HG03571 (cell line): ENCODE data around the gene BCL2.
A peak's percentile ranks its signal among the peaks of the same experiment; 100 is the strongest.

ENCODE experiments used
- ATAC-seq: cut with Tn5 transposase; IDR thresholded peaks from one replicate; pipeline ENCODE4 v1.9.1; 2021; ENCODE audit not compliant: unreplicated experiment

BCL2 gene

DNA sequence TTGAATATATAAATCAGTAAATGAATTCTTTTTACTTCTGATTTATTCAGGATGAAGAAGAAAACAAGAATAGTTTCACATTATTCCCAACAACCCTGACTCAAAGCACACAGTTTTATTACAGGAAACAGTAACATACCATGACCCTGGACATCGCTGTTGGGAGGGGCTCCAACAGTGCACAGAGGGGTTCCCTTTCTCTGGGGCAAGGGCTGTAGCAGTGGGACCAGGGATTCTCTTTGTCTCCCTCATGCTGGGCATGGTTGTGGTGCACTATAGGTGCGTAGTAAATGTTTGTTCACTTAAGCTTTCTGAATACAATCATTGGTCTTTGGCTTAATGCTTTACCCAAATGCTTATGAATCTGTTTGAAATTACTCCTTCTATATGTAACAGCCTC lies 189.4 kb downstream of the BCL2 start:
- no peak for ATAC-seq

DNA sequence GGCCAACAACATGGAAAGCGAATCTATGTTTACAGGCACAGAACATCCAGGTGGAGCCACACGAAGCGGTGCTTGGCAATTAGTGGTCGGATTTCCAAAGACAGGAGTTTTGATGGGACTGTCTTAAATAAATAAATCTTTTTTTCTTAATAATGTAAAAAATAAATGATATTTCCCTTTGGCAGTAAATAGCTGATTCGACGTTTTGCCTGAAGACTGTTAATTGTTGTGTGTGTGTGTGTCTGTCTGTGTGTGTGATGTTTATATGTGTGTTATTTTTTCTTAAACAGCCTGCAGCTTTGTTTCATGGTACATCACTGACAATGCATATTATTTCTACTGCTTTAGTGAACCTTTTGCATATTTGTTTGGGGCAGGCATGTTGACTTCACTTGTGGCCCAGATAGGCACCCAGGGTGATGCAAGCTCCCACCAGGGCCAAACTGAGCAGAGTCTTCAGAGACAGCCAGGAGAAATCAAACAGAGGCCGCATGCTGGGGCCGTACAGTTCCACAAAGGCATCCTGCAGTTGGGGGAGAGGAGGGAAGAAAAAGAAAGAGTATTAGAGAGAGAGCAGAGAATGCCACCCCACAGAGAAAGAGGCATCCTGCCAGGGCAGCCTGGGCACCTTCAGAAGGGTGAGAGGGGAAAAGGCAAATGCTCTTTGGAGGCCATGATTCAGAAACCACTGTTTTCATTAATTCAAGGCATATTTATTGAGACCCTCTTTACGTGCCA lies 191.2 kb downstream of the BCL2 start:
- no peak for ATAC-seq

DNA sequence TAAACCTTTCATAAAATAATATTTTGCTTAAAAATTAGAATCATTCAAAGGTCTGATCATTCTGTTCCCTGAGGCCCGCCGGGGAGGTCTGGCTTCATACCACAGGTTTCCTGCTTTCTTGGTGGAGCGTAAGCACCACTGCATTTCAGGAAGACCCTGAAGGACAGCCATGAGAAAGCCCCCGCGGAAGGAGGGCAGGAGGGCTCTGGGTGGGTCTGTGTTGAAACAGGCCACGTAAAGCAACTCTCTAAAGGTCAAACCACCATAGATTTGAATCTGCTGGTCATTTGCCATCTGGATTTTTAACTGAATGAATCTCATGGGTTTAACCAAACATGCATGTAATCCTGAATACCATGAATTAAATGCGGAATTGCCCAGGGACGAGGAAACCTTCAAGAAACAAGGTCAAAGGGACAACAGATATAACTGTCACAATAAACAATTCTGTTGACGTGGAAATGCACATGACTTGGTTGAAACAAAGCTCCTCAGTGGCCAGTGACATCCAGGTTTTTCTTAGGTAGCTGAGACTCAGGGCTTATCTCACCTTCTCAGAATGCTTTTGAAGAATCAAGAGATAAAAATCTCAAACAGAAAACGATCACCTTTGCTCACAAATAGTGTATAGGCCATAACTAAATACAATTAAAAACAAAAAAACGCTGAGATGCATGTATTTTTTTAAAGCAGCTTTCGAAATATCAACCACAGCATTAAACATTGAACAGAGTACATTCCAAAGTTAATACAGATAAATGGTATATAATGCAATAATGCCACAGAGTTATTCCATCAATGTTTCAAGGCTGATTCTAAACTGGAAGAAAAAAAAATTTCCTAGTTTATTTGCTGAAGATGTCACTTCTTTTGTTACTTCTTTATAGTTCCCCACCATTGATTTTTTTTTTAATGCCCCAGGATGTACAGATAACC lies 193.2 kb downstream of the BCL2 start:
- no peak for ATAC-seq

DNA sequence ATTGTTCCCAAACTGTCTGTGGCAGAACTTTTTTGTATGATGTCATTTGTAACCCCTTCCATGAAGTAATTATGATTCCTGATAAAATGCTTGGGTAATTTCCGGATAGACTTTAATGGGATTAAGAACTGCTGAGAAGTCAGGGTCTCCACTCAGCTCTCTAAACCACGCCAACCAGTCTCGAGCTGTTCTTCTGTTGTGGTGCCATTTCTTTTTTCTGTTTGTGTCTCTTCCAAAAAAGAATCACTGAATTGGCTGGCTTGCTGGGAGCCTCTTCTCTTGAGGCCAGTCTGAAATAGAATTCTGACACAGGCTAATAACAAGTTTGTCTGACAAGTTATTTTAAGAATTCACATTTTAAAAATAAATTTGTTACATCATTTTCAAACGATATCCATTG lies 198.9 kb downstream of the BCL2 start:
- no peak for ATAC-seq

DNA sequence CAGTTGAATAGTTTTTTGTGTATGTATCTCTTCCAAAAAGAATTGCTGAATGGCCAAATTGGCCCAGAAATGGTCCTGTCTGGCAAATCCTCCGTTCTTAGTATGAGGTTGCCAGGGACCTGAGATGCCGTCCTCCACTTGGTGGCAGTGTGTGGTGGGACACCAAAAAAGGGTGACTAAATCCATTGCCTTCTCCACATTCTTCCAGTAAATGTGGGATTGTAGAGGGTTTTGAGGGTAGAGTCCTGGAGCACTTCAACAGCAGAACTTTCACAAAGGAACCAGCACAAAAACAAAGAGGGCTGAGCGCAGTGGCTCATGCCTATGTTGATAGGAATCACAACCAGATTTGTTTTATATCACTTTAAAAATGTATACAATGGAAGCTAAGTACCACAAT lies 199.9 kb downstream of the BCL2 start:
- no peak for ATAC-seq

DNA sequence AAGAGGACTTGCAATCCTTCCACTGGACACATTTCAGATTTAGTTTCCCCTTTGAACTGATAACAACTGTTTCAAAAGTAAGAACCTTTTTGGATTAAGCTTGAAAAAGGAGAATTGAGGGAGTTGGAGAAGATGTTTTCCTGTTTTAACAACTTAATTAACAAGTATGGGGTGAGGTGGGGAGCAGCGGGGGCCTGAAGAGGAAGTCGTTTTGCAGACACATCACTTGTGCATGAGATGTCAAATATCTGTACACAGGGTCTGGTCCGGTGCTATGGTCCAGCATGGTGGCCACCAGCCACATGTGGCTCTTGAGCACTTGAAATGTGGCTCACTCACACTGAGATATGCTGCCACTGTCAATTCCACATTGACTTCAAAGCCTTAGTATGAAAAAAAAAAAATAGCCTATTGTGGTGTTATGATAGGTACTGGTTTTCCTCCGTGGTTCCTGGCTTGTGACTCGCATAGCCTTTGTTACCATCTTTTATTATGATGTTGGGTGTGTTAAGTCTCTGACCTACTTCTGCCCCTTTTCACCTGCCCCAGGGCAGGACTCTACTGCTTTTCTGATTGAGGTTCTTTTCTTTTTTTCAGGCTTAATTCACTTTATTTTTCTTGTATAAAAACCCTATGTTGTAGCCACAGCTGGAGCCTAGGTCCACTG lies 205.5 kb downstream of the BCL2 start:
- ATAC-seq: no peak

DNA sequence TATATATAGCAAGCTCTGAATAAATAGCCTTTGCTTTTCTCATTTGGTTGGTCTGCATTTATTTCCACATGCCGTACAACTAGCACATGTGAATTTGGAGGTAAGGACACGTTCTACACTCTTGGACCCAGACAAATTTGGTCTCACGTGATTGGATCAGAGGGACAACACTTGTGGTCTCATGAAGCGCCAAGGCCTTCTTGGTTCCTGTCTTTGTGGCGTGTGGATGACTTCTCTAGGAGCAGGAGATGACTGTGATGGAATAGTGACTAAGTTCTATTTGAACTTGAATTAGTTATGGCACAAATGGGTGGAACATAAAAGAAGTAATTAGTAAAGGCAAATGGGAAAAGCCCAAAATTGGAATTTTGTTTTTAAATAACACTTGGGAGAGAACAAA lies 206.9 kb downstream of the BCL2 start:
- no peak for ATAC-seq

DNA sequence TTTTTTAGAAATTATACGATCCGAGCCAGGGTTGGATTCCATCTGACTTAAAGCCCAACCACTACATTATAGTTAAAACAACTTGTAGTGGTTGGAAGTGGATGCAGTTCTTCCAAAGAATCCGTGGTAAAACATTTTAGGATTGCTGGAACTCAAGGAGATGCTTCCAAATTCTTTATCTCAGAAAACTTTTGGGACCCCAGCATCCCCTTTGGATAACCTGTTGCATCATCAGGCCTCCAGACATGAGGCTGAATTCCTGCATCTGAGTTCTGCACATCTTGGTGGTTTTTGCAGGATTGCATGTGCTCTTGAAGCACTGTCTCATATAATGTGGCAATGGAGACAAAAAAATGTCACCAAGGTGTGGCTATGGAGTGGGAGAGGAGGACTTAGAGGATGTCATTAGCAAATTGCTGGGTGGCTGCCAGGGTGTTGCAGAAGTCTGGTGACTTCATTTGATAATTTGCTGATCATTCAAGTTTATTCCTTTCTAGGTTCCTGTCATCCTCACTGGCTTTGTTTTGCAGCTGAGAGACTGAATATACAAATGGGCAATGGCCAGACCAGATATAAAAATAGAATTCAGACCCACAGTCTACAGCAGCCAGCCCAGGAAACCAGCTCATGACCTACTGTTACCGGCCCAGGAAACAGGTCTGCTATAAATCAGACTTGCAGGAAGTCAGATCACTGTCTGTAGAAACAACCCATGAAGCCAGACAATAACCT lies 207.7 kb downstream of the BCL2 start:
- peak; percentile 60 for ATAC-seq

DNA sequence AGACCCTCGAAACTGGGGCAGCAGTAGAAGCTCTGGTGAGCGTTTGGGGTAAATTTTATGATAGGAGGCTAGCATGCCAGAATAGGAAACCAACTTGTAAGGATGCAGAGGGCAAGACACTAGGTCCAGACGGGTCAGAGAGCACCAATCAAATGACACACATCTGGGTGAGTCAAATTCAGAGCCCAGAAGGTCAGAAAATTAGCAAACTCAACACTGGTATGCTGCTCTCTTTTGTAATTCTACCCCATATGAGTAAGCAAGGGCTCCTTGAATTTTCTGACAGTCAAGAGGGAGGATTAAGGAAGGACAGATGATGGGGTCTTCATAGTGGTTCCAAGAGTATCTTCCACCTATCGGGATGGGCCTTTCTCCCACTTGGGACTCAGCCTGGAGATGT lies 209.8 kb downstream of the BCL2 start:
- ATAC-seq: no peak

DNA sequence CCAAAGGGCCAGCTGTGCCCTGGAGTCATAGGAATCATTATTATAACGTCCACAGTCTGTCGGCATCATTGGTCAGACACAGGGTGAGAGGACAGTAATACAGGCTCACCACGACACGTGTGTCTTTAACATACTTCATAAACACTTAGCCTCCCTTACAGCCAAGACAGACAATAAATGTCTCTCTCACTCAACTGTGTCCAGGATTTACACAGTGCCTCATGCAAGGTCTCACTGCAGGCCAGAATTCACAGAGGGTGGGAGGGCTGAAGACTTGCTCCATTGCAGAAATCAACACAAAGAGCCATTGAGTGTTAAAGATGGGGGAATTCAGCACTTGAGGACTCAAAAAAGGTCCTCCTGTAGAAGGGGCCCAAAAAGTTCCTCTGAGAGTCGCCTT lies 210.5 kb downstream of the BCL2 start:
- ATAC-seq: no peak

DNA sequence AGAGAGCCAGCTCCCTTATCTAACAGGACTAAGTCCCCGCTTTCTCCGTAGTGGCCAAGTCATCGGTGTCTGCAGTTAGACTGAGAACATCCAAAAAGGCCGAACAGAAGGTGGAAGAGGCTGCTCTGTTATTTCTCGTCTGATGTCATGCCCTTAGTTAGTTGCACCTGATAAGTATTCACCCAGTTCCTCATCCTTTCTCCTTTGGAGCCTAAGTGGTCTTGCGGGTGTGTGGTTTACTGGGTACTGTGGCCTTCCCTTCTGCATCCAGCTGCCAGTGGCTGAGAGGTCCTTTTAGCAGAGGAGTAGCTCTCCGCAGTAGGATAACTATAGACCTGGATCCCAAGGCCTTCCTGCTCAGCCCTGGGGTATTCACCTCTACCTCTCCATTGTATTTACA lies 211.6 kb downstream of the BCL2 start:
- ATAC-seq: no peak

DNA sequence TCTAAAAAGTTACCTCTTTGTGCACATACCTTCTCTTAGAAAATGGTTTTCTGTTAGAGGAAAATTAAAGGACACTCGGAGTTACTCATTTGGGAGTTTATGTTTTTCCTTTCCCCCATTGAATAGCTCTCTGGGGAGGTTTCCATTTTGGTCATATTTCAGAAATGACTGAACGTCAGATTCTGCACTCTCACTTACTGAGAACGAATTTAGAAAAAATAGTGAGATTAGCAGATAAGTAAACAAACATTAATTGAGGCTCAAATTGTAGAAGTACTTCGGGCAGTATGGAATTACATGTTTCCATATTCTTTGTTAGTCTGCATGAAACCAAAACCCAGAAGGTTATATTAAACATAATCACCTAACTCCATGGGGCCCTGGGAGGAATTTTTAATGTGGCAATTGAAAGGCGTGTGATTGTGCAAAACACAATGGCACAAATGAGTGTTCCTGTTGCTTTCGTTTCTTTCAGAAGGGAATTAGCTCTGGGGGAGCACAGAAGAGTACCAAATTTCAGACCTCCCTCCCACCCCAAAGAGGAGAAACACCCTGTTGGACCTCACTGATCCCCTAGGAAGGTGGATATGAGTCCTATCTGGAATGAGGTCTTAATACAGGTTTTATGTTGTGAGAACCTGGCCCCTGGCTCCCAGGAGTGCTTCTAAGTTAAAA lies 212.3 kb downstream of the BCL2 start:
- ATAC-seq: peak; percentile 27

DNA sequence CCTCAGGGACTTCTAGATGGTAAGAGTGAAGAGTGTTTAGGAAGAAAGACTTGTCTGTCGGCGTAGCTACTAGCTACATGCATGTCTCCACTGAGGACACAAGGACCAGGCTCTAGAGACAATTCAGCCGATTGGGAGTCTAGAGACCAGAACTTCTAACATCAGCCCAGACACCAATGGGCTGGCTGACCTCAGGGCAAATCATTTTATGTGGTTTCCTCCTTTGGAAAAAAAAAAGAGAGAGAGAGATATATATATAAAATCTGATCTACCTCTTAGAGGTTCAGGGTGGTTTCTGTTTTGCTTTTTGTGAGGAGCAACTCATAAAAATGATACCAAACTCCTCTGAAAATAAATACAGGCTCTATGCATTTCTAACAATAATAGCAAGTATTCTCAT lies 212.8 kb downstream of the BCL2 start:
- peak; percentile 24 for ATAC-seq

DNA sequence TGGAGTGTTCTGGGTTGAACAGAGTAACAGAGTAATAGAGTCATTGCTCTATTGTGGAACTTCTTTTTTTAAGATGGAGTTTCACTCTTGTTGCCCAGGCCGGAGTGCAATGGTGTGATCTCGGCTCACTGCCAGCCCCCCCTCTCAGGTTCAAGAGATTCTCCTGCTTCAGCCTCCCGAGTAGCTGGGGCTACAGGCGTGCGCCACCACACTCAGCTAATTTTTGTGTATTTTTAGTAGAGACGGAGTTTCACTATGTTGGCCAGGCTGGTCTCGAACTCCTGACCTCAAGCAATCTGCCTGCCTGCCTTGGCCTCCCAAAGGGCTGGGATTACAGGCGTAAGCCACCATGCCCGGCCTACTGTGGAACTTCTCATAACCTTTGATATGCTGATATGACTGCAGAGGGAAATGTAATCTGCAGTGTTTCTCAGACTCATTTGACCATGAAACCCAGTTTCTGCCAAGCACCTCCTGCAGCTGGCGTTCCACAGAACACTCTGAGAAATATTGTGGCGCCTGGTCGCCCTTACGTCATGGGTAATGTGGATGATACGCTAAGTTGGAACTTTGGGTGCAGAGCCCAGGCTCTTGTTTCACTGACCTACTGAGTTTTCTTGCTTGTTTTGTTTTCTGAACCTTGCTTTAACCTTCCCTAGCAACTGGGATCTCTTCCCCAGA lies 213.8 kb downstream of the BCL2 start:
- peak; percentile 74 for ATAC-seq

DNA sequence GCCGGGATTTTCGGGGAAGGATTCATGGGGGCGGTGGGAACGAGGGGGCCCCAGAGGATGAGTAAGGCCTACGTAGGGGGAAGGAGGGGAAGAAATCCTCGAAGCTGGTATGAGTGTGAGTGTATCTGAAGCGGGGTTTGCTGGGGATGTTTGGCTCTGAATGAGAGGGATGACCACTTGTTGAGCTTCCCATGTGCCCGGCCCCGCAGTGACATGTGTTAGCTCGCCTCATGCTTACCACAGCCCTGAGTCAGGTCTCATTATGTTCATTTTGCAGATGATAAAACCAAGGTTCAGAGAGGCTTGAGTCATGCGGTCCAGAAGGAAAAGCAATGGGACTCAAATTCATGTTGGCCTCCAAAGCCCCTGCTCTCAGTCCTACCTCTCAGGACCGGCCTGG lies 214.7 kb downstream of the BCL2 start:
- ATAC-seq: no peak

DNA sequence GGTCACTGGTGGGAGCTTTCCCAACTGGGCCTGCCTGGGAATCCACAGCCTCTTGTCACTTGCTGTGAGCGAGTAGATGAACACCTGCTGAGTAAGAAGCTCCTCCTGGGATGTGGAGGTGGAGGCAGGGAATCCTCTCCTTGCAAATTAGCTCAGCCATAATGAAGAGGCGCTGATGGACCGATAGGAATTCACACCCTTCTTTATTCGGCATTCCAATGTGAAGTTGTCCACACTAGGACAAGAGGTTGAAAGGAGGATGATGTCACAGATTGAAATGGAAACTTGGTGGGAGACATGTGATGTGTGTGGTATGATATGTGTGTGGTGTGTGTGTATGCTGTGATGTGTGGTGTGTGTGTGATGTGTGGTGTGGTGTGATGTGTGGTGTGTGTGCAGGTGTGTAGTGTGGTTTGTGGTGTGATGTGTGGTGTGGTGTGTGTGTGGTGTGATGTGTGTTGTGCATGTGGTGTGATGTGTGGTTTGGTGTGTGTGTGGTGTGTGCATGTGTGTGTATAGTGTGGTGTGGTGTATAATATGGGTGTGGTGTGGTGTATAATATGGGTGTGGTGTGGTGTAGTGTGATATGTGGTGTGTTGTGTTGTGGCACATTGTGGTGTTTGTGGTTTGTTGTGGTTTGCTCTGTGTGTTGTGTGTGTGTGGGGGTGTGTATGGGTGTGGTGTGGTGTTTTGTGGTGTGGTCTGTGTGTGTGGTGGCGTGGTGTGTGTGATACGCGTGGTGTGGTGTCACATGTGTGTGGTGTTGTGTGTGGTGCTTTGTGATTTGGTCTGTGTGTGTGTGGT lies 216.4 kb downstream of the BCL2 start:
- ATAC-seq: no peak

DNA sequence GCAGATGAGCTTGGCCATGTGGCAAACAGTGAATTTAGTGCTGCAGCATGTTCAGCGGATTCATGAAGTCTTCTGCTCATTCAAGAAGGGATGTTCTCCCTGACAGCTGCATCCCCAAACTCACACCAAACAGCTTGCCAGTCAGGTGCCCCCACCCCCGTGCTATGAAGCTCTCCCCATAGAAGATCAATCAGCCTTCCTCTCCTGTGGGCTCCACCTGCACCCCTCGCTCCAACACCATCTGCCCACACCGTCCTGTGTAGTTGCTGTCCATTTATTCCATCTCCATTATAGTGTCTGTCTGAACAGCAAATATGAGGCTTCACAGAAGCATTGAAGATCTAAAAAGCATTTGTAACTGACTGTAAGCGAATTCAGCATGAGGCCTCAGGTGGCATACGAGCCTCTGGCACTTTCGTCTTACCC lies 218.9 kb downstream of the BCL2 start:
- ATAC-seq: no peak

DNA sequence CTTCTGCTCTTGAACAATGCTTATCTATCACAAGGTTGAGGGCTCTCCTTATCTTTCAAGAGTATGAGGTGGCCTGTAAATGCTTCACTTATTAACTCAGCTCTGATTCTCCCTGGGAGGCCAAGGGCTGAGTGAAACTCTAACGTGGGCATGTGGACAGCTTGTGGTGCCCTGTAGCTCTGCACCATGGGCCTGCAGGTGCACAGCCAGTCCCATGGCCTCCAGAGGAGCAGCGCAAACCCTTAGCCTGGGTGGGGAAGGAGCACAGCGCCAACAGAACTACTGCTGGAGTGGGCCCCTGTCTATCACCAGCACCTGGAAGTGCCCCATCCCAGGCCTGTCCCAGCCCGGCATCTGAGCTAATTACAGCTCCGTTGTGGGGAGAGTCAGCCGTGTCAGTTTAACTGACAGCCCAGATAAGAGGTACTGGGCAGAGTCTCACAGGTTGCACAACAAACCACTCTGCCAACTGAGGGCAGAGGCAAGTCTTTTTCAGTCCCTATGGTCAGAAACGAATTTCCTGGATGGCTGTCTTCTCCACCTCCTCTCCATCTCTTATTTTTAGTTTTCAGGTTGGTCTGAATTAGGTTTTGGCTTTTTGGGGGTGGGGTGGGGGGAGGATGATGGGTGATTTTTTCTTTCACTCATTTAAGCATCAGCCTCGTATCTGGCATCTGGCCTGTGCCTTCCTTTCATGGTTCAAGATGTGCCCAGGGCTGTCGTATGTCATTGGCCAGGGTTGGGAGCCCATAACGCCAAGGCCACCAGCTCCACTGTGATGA lies 219.5 kb downstream of the BCL2 start:
- peak; percentile 81 for ATAC-seq
